Panc1 (cell line): ENCODE data around the gene SV2C. TPM values are rescaled to one million over a fixed set of nuclear protein-coding genes. Genes with fewer than 3 reads are reported as not detected.

ENCODE experiments used
- ATAC-seq: fragments of 200-7000 bp; cut with Tn5 transposase; 2 replicates; pipeline ENCODE4 v1.9.1; 2020; ENCODE audit warnings: mild to moderate bottlenecking, moderate library complexity
- BruUV-seq: library from RNA; stranded (reverse); fragments of 400-500 nt; replicated peaks from 2 replicates; lab custom pipeline; 2021; lab: Mats Ljungman, UMichigan
- CTCF ChIA-PET: fragments of 300-600 bp; sonication (Branson Sonifier 250); formaldehyde crosslinking; loops from one replicate; lab custom pipeline; 2022; ENCODE audit warnings: antibody characterized with exemption; lab: Charles Lee
- POLR2A ChIA-PET: fragments of 300-600 bp; sonication (Branson Sonifier 250); formaldehyde crosslinking; loops from one replicate; lab custom pipeline; 2022; ENCODE audit warnings: antibody characterized with exemption; lab: Charles Lee
- DNase-seq: peaks from one replicate; pipeline ENCODE4 v3.0.0-alpha.2; 2010; ENCODE audit warnings: low read depth, low spot score
- H3K27ac ChIP-seq: 2 replicates; pipeline ENCODE4 v1.5.1; 2011; ENCODE audit warnings: mild to moderate bottlenecking, low read length, inconsistent platforms
- H3K27me3 ChIP-seq: fragments of 200-500 bp; sonication (Bioruptor generic); 2 replicates; pipeline ENCODE4 v1.6.0; 2014; ENCODE audit warnings: low read length, inconsistent platforms; ENCODE audit not compliant: control insufficient read depth, insufficient read depth
- H3K36me3 ChIP-seq: fragments of 200-500 bp; sonication (Bioruptor generic); 2 replicates; pipeline ENCODE4 v1.5.1; 2014; ENCODE audit warnings: inconsistent platforms, mild to moderate bottlenecking, low read length, moderate library complexity; ENCODE audit not compliant: control insufficient read depth, insufficient read depth
- H3K4me1 ChIP-seq: 2 replicates; pipeline ENCODE4 v1.5.1; 2011; ENCODE audit warnings: inconsistent platforms, mild to moderate bottlenecking, low read length, moderate library complexity; ENCODE audit not compliant: control insufficient read depth, insufficient read depth
- H3K4me3 ChIP-seq, 2 experiments: 2 replicates each; pipeline ENCODE4 v1.5.1; 2011 to 2012; ENCODE audit warnings: low read depth in 2 of 2, low read length in 2 of 2, mild to moderate bottlenecking in 2 of 2, inconsistent platforms in 1 of 2, moderate library complexity in 1 of 2
- H3K9me3 ChIP-seq: fragments of 200-500 bp; sonication (Bioruptor generic); 2 replicates; pipeline ENCODE4 v1.5.1; 2014; ENCODE audit warnings: low read depth, mild to moderate bottlenecking, inconsistent platforms, low read length, moderate library complexity; ENCODE audit not compliant: control insufficient read depth, insufficient read depth
- CTCF ChIP-seq: fragments of 450-650 bp; IDR thresholded peaks from 2 replicates; pipeline ENCODE4 v1.5.1; 2017; ENCODE audit warnings: mild to moderate bottlenecking
- POLR2AphosphoS5 ChIP-seq: IDR thresholded peaks from 2 replicates; pipeline ENCODE4 v1.6.1; 2012; ENCODE audit warnings: mild to moderate bottlenecking, low read depth, low read length, moderate library complexity
- REST ChIP-seq, 2 experiments: IDR thresholded peaks; 2 replicates each; pipeline ENCODE4 v1.6.1; 2011 to 2012; ENCODE audit warnings: low read depth in 2 of 2, control low read depth in 1 of 2, low read length in 1 of 2, mild to moderate bottlenecking in 1 of 2, moderate library complexity in 1 of 2; ENCODE audit not compliant: insufficient read depth in 1 of 2
- SIN3A ChIP-seq: IDR thresholded peaks from 2 replicates; pipeline ENCODE4 v1.6.1; 2012; ENCODE audit warnings: low read depth, mild to moderate bottlenecking, low read length, moderate library complexity, borderline replicate concordance; ENCODE audit not compliant: insufficient read depth
- TCF7L2 ChIP-seq: IDR thresholded peaks from 2 replicates; pipeline ENCODE4 v1.6.1; 2011; ENCODE audit warnings: mild to moderate bottlenecking, low read depth, low read length, inconsistent platforms
- in situ Hi-C: cut with HindIII; loops from 2 replicates; pipeline ENCODE4 v1.10.0; 2016; ENCODE audit warnings: low sequenced_read_pairs, low pct_unique_long_range_greater_than_20kb
- intact Hi-C: fragments of 100-400 bp; cut with micrococcal nuclease; formaldehyde crosslinking; loops from one replicate; pipeline ENCODE4 v1.10.0; 2022; ENCODE audit not compliant: unreplicated experiment
- total RNA-seq: library from RNA; stranded (reverse); gene quantifications from one replicate; pipeline ENCODE4 v1.2.1, GENCODE V29; 2021; ENCODE audit not compliant: unreplicated experiment

Gene SV2C
- total RNA-seq, 1 experiment from 2014 or later: not detected

GRCh38 chr5:76152700-76153099 lies 69.5 kb downstream of the SV2C start:
- no peaks in the 10 kb centered on the region for H3K27me3 ChIP-seq
- intact Hi-C loops (no loop called here), in situ Hi-C loops (no loop called here)
- POLR2A ChIA-PET: no interaction called here
- H3K36me3 ChIP-seq: no peaks in the 10 kb centered on the region
- no peaks in the 10 kb centered on the region for H3K9me3 ChIP-seq
- CTCF ChIA-PET: no interaction called here
- no peak overlapping the region for H3K4me3 ChIP-seq
- ATAC-seq: no peak
- TF ChIP-seq REST (IDR thresholded peaks at IDR 0.05; ENCODE audit: insufficient read depth in 1 of 2, low read depth in 2 of 2, low read length in 1 of 2) (no peak), SIN3A (no peak)
- no TSS peak for BruUV-seq
- DNase-seq: no peak
- H3K27ac ChIP-seq: no peak overlapping the region
- H3K4me1 ChIP-seq: no peaks in the 10 kb centered on the region

- Histone ChIP-seq H3K27me3 (peaks cover 1% of the 10 kb centered on the region; the same call in 1 of the 2 replicates), H3K4me3 (no peak overlapping the region), H3K36me3 (no peaks in the 10 kb centered on the region), H3K4me1 (no peaks in the 10 kb centered on the region), H3K27ac (no peak overlapping the region), H3K9me3 (no peaks in the 10 kb centered on the region)
- in situ Hi-C loops: no loop called here
- TF ChIP-seq TCF7L2: no peak
- TF ChIP-seq POLR2AphosphoS5: no peak
- no peak for TF ChIP-seq CTCF
- TF ChIP-seq SIN3A: no peak
- no peak for TF ChIP-seq REST (IDR thresholded peaks at IDR 0.05; ENCODE audit: insufficient read depth in 1 of 2, low read depth in 2 of 2, low read length in 1 of 2)
- CTCF ChIA-PET: no interaction called here
- no TSS peak for BruUV-seq
- DNase-seq (no peak), ATAC-seq (no peak)
- POLR2A ChIA-PET: no interaction called here
- intact Hi-C loops: no loop called here
These were observed 70.1 kb downstream of the SV2C start for GRCh38 chr5:76153271-76153670.
